Superior temporal gyrus (tissue), 1 donor: ENCODE measurements around the gene NFIC.
"Not testable (repeated sequence)": the region's sequence is repeated elsewhere in the genome, so short reads cannot be mapped to it uniquely, and the experiment has no call there.

Experiments used
- DNase-seq: peaks from one replicate; pipeline ENCODE4 v3.0.0-alpha.2; 2016; ENCODE audit errors: extremely low spot score

The NFIC gene

GRCh38 chr19:3365836-3366752, at the start of gene NFIC:
NFIC (plus strand) TSS chr19:3366583; CDS start chr19:3366637, 54 bp downstream.
- DNase-seq = no peak

GRCh38 chr19:3316659-3317207, 49.6 kb upstream of the NFIC start:
- no peak for DNase-seq

- DNase-seq = no peak
Observed at GRCh38 chr19:3319643-3320353, 46.6 kb upstream of the NFIC start.

GRCh38 chr19:3320354-3320670, 46.1 kb upstream of the NFIC start:
- no peak for DNase-seq

- no peak for DNase-seq
Observed at GRCh38 chr19:3320853-3321252, 45.5 kb upstream of the NFIC start.

GRCh38 chr19:3321696-3322095, 44.7 kb upstream of the NFIC start:
- no peak for DNase-seq

GRCh38 chr19:3322199-3322978, 44.0 kb upstream of the NFIC start:
- DNase-seq = no peak

GRCh38 chr19:3323026-3323425, 43.4 kb upstream of the NFIC start:
- DNase-seq = no peak

- DNase-seq = no peak
Observed at GRCh38 chr19:3323658-3324057, 42.7 kb upstream of the NFIC start.

GRCh38 chr19:3324405-3324856, 42.0 kb upstream of the NFIC start:
- no peak for DNase-seq

- DNase-seq = no peak
Observed at GRCh38 chr19:3325451-3325850, 40.9 kb upstream of the NFIC start.

GRCh38 chr19:3328743-3329142, 37.6 kb upstream of the NFIC start:
- no peak for DNase-seq

- no peak for DNase-seq
Observed at GRCh38 chr19:3330047-3330446, 36.3 kb upstream of the NFIC start.

- not testable (repeated sequence) for DNase-seq
Observed at GRCh38 chr19:3332232-3332631, 34.2 kb upstream of the NFIC start.

GRCh38 chr19:3333020-3333583, 33.3 kb upstream of the NFIC start:
- no peak for DNase-seq

GRCh38 chr19:3333662-3334061, 32.7 kb upstream of the NFIC start:
- DNase-seq = no peak

GRCh38 chr19:3334749-3335430, 31.5 kb upstream of the NFIC start:
- DNase-seq = not testable (repeated sequence)

- DNase-seq = no peak
Observed at GRCh38 chr19:3335431-3336350, 30.7 kb upstream of the NFIC start.

- no peak for DNase-seq
Observed at GRCh38 chr19:3336351-3336679, 30.1 kb upstream of the NFIC start.
